MM.1S (cell line): ENCODE results near the gene ATOH8.

Source experiments
- DNase-seq: peaks from one replicate; pipeline ENCODE4 v3.0.0-alpha.2; 2015
- H2AFZ ChIP-seq: fragments of 300-600 bp; sonication (generic); 2 replicates; pipeline ENCODE4 v1.6.0; 2016; ENCODE audit warnings: antibody characterized with exemption, low read length
- H3F3A ChIP-seq: fragments of 300-600 bp; sonication (generic); 2 replicates; pipeline ENCODE4 v1.6.1; 2016; ENCODE audit warnings: mild to moderate bottlenecking, antibody characterized with exemption, low read length, moderate library complexity, mixed read lengths; ENCODE audit not compliant: insufficient read depth
- H3K27ac ChIP-seq: fragments of 300-600 bp; sonication (generic); 2 replicates; pipeline ENCODE4 v1.5.1; 2016; ENCODE audit warnings: mild to moderate bottlenecking, low read length
- H3K27me3 ChIP-seq: fragments of 300-600 bp; sonication (generic); replicated peaks from 2 replicates; pipeline ENCODE4 v1.6.0; 2016; ENCODE audit warnings: low read length; ENCODE audit not compliant: insufficient read depth
- H3K36me3 ChIP-seq: fragments of 300-600 bp; sonication (generic); replicated peaks from 2 replicates; pipeline ENCODE4 v1.6.1; 2016; ENCODE audit warnings: mild to moderate bottlenecking, low read length, mixed read lengths; ENCODE audit not compliant: insufficient read depth
- H3K4me1 ChIP-seq: fragments of 300-600 bp; sonication (generic); 2 replicates; pipeline ENCODE4 v1.6.1; 2016; ENCODE audit warnings: low read length, mixed read lengths
- H3K4me2 ChIP-seq: fragments of 300-600 bp; sonication (generic); 2 replicates; pipeline ENCODE4 v1.6.0; 2016; ENCODE audit warnings: low read depth, low read length
- H3K4me3 ChIP-seq: fragments of 300-600 bp; sonication (generic); 2 replicates; pipeline ENCODE4 v1.5.1; 2016; ENCODE audit warnings: low read length, mixed read lengths
- H3K79me2 ChIP-seq: fragments of 300-600 bp; sonication (generic); 2 replicates; pipeline ENCODE4 v1.6.1; 2016; ENCODE audit warnings: mixed run types, low read length, mixed read lengths
- H3K9ac ChIP-seq: fragments of 300-600 bp; sonication (generic); 2 replicates; pipeline ENCODE4 v1.6.1; 2016; ENCODE audit warnings: low read length, mixed read lengths
- H3K9me2 ChIP-seq: fragments of 300-600 bp; sonication (generic); replicated peaks from 2 replicates; pipeline ENCODE4 v1.6.1; 2016; ENCODE audit warnings: mild to moderate bottlenecking, low read length, mixed read lengths; ENCODE audit not compliant: insufficient read depth
- H3K9me3 ChIP-seq: fragments of 300-600 bp; sonication (generic); replicated peaks from 2 replicates; pipeline ENCODE4 v1.6.1; 2016; ENCODE audit warnings: mild to moderate bottlenecking, low read length, mixed read lengths; ENCODE audit not compliant: insufficient read depth
- H4K20me1 ChIP-seq: fragments of 300-600 bp; sonication (generic); 2 replicates; pipeline ENCODE4 v1.6.1; 2016; ENCODE audit warnings: mild to moderate bottlenecking, low read length, moderate library complexity, mixed read lengths; ENCODE audit not compliant: insufficient read depth
- EZH2 ChIP-seq: fragments of 300-600 bp; sonication (generic); optimal IDR thresholded peaks from 2 replicates; pipeline ENCODE3; 2017; ENCODE audit warnings: low read depth, mild to moderate bottlenecking, antibody characterized with exemption, low read length, mixed read lengths
- EZH2phosphoT487 ChIP-seq: fragments of 300-600 bp; sonication (generic); IDR thresholded peaks from 2 replicates; pipeline ENCODE4 v1.6.1; 2018; ENCODE audit warnings: antibody characterized with exemption, low read length
- TF ChIP-seq, protein P1 (sequence below): fragments of 300-600 bp; sonication (generic); IDR thresholded peaks from 2 replicates; pipeline ENCODE4 v1.5.1; 2016; ENCODE audit warnings: antibody characterized with exemption, low read length, mixed read lengths

ATOH8 gene

DNA sequence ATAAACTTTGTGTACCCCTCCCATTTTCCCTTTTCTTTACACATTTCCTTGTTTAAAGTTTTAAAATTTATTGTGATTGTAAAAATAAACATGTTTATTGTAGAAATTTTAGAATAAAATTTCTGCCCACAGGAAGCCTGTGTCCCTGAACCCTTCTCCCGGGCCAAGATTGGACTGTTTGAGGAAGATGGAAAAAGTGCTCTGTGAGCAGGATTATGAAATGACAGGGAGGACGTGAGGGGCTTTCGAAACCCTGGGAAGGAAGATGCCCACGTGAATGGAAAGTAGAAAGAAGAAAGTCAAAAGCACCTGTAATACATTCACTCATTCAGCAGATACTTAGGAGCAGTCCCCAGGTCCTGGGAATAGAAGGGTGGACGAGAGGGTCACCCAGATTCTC lies 25.4 kb upstream of the ATOH8 start:
- H3K9ac ChIP-seq: no peak overlapping the region
- no peak overlapping the region for H3K4me3 ChIP-seq
- H3K4me2 ChIP-seq: 0 out of 2 replicates have a peak overlapping the region, but pooled peaks have one; percentile 49
- H3K4me1 ChIP-seq: 0 out of 2 replicates have a peak, but pooled peaks cover 4% of the 10 kb centered on the region
- H3K27ac ChIP-seq: no peak overlapping the region
- no peaks in the 10 kb centered on the region for H3K36me3 ChIP-seq
- no peaks in the 10 kb centered on the region for H3K9me3 ChIP-seq
- no peaks in the 10 kb centered on the region for H4K20me1 ChIP-seq
- no peaks in the 10 kb centered on the region for H3K9me2 ChIP-seq
- H3K27me3 ChIP-seq: no peaks in the 10 kb centered on the region
- TF ChIP-seq EZH2 (no peak), EZH2phosphoT487 (no peak)
- TF ChIP-seq, protein P1, sequence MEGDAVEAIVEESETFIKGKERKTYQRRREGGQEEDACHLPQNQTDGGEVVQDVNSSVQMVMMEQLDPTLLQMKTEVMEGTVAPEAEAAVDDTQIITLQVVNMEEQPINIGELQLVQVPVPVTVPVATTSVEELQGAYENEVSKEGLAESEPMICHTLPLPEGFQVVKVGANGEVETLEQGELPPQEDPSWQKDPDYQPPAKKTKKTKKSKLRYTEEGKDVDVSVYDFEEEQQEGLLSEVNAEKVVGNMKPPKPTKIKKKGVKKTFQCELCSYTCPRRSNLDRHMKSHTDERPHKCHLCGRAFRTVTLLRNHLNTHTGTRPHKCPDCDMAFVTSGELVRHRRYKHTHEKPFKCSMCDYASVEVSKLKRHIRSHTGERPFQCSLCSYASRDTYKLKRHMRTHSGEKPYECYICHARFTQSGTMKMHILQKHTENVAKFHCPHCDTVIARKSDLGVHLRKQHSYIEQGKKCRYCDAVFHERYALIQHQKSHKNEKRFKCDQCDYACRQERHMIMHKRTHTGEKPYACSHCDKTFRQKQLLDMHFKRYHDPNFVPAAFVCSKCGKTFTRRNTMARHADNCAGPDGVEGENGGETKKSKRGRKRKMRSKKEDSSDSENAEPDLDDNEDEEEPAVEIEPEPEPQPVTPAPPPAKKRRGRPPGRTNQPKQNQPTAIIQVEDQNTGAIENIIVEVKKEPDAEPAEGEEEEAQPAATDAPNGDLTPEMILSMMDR: no peak
- H2AFZ ChIP-seq: peak overlapping the region; percentile 54; the same call in 1 of the 2 replicates
- H3K79me2 ChIP-seq: no peaks in the 10 kb centered on the region
- H3F3A ChIP-seq: no peaks in the 10 kb centered on the region
- DNase-seq: no peak

DNA sequence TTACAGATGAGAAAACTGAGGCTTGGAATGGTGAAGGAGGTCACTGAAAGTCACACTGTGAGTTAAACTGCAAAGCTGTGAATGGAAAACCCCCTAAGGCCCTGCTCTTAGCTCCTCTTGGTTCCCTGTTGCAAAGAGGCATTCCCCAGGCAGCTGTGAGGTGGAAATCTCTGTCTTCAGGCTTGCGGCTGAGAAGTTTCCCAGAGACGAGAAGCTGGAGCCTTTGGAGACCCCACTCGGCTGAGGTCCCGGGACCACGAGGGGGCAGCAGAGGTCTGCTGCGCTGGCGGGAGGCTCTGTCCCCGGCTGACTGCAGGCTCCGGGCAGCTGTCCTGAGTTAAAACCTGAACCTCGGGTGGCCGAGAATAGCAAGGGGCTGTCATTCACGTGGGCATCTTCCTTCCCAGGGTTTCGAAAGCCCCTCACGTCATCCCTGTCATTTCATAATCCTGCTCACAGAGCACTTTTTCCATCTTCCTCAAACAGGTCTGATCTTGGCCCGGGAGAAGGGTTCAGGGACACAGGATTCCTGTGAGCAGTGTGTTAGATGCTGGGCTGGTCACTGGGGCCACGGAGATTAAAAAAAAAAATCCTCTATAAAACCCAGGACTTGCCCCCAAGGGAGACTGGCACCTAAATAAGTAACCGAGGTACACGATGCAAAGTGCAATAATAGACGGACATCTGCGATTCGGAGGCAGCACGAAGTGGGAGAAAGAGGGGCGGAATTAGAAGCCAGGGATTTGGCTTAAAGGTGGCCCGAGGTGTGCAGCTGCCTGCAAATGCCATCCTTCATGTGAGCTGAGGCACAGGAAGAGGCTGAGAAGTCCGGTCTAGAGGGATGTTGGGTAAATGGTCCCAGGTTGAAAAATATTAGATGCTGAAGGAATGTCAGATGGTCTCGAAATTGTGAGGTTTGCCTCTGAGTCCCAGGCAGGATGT lies 24.6 kb upstream of the ATOH8 start:
- H3K9ac ChIP-seq: no peak overlapping the region
- H2AFZ ChIP-seq: peak overlapping the region; percentile 54

DNA sequence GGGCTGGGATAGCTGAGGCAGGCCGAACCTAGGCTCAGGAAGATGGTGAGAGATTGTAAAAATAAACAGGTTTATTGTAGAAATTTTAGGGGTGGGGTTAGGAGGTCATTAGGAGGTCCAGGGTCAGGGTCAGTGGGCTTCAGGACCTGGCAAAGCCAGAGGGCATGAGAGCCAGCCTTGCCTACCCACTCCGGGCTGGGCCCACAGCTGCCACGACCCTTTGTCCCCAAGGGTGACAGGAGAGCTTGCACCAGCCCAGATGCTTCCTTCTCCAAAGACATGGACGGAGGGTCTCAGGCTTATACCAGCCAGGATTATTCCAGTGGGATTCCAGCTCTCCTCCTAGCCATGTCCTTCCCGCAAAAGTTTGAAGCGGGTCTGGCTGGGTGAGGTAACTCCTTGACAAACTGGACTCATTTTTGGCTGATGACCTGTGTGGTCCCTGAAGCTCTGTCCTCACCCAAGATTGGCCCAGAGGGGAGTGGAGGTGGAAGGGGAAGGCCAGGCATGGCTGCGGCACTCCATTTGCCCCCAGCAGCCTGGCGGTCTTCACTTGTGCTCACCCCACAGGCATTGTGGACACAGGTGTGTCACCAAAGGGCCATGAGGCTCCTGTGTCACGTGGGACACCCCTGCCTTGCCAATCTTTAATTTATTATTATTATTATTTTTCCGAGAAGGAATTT lies 23.8 kb upstream of the ATOH8 start:
- Histone ChIP-seq H3K9me3 (no peaks in the 10 kb centered on the region), H3K27ac (no peak overlapping the region), H2AFZ (no peak overlapping the region), H3K9me2 (no peaks in the 10 kb centered on the region), H3K9ac (no peak overlapping the region), H3K4me1 (0 out of 2 replicates have a peak, but pooled peaks cover 4% of the 10 kb centered on the region), H3K4me3 (no peak overlapping the region), H3K27me3 (no peaks in the 10 kb centered on the region), H3K36me3 (no peaks in the 10 kb centered on the region), H3F3A (no peaks in the 10 kb centered on the region), H4K20me1 (no peaks in the 10 kb centered on the region), H3K4me2 (no peak overlapping the region), H3K79me2 (no peaks in the 10 kb centered on the region)
- TF ChIP-seq, protein P1: no peak
- TF ChIP-seq EZH2: no peak
- no peak for TF ChIP-seq EZH2phosphoT487
- no peak for DNase-seq

More for the DNA sequence above, 24.6 kb upstream of the ATOH8 start:
- no peaks in the 10 kb centered on the region for H3K79me2 ChIP-seq
- H3K4me3 ChIP-seq: no peak overlapping the region
- H3K27ac ChIP-seq: no peak overlapping the region
- DNase-seq: peak; percentile 74
- TF ChIP-seq EZH2 (no peak), EZH2phosphoT487 (no peak)
- TF ChIP-seq, protein P1: peak; percentile 96
- H3F3A ChIP-seq: no peaks in the 10 kb centered on the region
- H3K4me2 ChIP-seq: peak overlapping the region; percentile 49; the same call in 1 of the 2 replicates
- H3K9me3 ChIP-seq: no peaks in the 10 kb centered on the region
- no peaks in the 10 kb centered on the region for H3K9me2 ChIP-seq
- H3K36me3 ChIP-seq: no peaks in the 10 kb centered on the region
- 0 out of 2 replicates have a peak, but pooled peaks cover 4% of the 10 kb centered on the region for H3K4me1 ChIP-seq
- H3K27me3 ChIP-seq: no peaks in the 10 kb centered on the region
- no peaks in the 10 kb centered on the region for H4K20me1 ChIP-seq
